NCI-H1105 treated with DMSO at 0.1 percent for 48 hours (cell line): ENCODE measurements around the gene OSBPL10.

Experiments
- DNase-seq: peaks from one replicate; lab custom pipeline; 2025; lab: John Stamatoyannopoulos, UW

The OSBPL10 gene

DNA sequence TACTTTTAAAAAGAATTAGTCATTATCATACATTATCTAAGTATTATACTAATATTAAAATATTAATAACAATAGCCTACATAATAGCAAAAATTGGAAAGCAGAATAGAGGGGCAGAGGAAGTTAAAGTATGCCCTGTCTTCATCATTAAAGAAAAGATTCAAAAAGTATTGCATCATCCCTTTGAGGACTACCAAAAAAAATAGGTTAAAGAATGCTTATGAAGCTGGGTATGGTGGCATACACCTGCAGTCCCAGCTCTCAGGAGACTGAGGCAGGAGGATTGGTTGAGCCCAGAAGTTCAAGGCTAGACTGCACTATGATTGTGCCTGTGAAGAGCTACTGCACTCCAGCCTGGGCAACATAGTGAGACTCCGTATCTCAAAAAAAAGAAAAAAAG, 240.7 kb downstream of the OSBPL10 start:
- DNase-seq: no peak

DNA sequence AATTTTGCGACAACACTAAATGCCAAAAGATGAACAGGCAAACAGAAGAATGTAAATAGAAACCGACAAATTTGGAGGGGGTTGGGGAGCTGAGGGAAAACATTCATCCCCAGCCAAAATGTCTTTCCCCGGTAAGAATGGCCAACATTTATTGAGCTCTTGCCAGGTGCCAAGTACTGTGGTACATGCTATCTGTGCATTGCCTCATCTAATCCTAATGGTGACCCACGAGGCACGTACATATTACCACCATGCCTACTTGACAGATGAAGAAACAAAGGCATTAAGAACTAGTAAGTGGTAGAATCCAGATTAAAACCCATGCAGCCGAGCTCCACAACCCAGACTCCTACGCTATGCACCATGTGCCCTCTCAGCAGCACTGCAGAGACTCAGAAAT, 242.7 kb downstream of the OSBPL10 start:
- no peak for DNase-seq

DNA sequence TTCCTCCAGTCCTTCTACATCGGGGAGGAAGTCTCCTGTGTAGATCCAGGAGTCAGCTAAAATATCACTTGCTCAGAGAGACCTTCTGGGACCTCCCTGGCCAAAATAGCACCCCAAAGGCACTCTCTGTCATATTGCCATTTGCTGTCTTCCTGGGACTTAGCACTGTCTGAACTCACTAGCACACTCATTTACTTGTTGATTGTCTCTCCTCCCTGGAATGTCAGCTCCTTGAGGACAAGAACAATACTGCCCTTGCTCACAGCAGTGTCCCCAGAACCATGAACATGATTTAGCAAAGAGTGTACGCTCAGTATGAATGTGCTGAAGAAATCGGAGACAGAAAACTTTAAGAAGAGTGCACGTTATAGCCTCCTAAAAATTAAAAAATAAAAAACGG, 245.4 kb downstream of the OSBPL10 start:
- DNase-seq: no peak

- peak; percentile 91 for DNase-seq
Observed at GRCh38 chr3:31733234-31733667, 247.8 kb downstream of the OSBPL10 start.

GRCh38 chr3:31732548-31732947, 248.5 kb downstream of the OSBPL10 start:
- peak; percentile 72 for DNase-seq

GRCh38 chr3:31729573-31729972, 251.5 kb downstream of the OSBPL10 start:
- DNase-seq: no peak

- DNase-seq: no peak
Observed at GRCh38 chr3:31729082-31729481, 252.0 kb downstream of the OSBPL10 start.

- no peak for DNase-seq
Observed at GRCh38 chr3:31728403-31728802, 252.7 kb downstream of the OSBPL10 start.

GRCh38 chr3:31725976-31726375, 255.1 kb downstream of the OSBPL10 start:
- no peak for DNase-seq

GRCh38 chr3:31725568-31725967, 255.5 kb downstream of the OSBPL10 start:
- no peak for DNase-seq

GRCh38 chr3:31724651-31725050, 256.4 kb downstream of the OSBPL10 start:
- DNase-seq: no peak

DNA sequence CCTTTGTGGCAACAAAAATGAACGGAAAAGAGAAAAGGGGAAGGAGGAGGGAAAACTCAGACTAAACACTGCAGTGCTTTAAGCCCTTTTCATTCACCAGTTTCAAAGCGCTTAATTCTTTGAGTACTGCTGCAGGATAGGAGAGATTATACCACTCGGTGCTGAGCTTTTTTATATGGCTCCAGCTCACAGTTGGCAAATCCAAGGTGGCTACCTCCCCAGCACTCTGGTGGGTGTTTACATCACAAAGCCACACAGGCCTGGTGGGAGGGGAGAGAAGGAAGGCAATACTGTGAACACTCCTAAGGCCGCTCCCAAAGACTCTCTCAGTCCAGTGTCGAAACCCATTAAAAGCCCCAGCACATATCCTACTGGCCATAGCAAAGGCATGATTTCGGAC, 256.9 kb downstream of the OSBPL10 start:
- no peak for DNase-seq

DNA sequence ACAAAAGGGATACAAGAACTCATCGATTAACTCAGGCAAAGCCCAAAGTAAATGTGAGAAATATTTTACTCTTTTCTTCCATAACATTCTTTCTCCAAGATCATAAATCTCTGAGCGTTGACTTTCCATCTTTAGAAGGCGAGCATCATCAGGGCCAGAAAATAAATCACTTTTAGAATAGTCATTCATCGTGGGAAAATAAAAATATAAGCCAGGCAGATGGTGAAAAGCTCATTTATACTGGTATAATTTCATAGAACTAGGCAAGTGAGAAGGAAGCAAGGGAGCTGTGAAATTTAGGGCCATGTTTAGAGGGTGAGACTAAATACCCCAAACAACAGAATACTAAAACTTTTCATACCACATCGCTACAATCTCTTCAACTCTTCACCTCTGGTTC, 257.4 kb downstream of the OSBPL10 start:
- no peak for DNase-seq

GRCh38 chr3:31721676-31722075, 259.4 kb downstream of the OSBPL10 start:
- DNase-seq: no peak

- DNase-seq: no peak
Observed at GRCh38 chr3:31714495-31715280, 266.4 kb downstream of the OSBPL10 start.

DNA sequence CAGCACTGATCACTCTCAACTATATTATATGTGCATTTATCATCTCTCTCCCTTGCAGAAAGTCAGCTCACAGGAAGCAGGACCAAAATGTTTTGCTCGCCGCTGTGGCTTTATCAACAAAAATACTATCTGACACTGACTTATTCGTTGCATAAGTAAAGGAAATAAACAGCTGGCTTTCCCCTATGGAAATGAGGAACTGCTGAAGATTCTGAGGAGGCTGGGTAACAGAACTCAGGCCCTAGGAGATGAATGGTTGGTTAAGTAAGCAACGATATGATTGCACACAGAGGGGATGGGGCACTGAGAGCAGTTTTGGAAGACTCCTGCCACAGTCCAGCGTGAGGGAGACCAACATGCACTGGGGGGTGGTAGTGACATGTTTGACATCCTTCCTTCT, 267.2 kb downstream of the OSBPL10 start:
- no peak for DNase-seq

DNA sequence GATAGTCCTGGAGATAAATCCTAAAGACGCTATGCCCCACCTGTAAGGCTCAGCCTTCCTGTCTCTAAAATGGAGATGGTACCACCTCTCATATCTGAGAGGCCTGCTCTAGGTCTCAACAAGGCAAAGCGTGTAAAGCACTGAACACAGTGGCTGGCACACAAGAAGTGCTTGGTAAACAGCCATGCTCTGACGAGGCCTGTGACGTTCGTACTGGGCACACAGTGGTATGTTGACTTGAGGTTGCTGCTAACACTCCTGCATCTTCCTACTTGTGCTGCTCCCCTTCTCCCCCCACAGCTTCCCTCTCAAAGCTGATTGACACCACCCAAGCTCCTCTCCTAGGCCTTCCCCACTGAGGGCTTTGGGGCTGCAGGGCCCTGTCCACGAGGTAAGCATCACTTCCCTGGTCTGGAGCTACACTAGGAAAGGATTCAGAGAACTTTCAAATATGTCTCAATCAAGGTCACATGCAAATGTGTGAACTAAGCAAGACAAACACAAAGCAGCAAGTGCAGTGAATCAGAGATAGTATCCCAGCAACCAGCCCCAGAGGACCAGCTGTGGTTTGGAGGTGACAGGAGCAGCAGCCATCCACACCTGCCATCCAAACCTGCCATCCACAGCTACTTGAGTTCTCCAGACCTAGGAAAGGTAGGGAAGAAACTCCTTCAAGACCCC, 270.8 kb downstream of the OSBPL10 start:
- no peak for DNase-seq

GRCh38 chr3:31709526-31709925, 271.5 kb downstream of the OSBPL10 start:
- no peak for DNase-seq

- no peak for DNase-seq
Observed at GRCh38 chr3:31709005-31709404, 272.1 kb downstream of the OSBPL10 start.

DNA sequence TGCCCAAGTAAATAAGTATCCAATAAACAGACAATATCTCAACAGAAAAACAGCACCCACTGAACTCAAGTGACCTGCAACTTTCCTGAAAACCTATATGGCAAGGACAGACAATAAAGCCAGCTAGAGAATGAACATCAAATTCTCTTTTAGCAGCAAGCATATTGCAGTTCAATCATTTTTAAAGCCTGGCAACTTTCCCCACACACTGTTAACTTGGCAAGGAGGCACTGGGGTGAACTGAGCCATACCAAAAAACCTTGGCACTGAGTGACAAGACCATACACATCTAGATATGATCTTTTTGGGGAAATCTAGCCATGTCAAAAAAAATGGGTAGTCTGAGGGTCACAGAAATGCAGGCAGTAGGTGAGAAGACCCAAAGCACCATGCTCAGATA, 273.8 kb downstream of the OSBPL10 start:
- no peak for DNase-seq

GRCh38 chr3:31705736-31706135, 275.3 kb downstream of the OSBPL10 start:
- DNase-seq: no peak

- no peak for DNase-seq
Observed at GRCh38 chr3:31704591-31705179, 276.4 kb downstream of the OSBPL10 start.

DNA sequence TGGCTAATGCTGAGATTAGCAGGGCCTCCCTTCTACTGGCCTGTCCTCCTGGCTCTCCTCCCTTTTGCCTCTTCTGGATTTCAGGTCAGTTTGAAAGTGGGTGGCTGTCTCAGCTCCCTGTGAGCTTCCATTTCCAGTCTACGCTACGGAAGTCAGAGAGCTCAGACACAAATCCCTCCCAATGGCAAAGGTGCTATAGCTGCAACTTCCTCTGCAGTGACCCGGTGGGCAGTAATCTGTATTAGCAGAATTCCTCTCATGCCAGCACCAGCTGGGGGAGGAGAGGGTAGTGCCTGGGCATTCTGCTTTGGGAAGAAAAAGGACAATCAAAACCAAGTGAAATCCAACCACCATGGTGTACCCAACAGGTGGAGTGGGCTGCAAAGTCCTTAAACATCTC, 276.9 kb downstream of the OSBPL10 start:
- no peak for DNase-seq
